H9 (cell line): ENCODE results near the gene PLBD1. TPM values are rescaled to one million over a fixed set of nuclear protein-coding genes. Genes with fewer than 3 reads are reported as not detected.

ENCODE experiments used
- DNase-seq: peaks from one replicate; pipeline ENCODE4 v3.0.0-alpha.2; 2017
- H2AFZ ChIP-seq: one replicate; pipeline ENCODE4 v1.6.1; 2013; ENCODE audit warnings: mild to moderate bottlenecking, low read length, control low read depth, moderate library complexity
- H2AK5ac ChIP-seq: 2 replicates; pipeline ENCODE4 v1.6.1; 2013; ENCODE audit warnings: low read length, control low read depth, mixed read lengths; ENCODE audit not compliant: insufficient read length
- H2BK120ac ChIP-seq: one replicate; pipeline ENCODE4 v1.6.1; 2013; ENCODE audit warnings: low read depth, mild to moderate bottlenecking, low read length, control low read depth, inconsistent platforms; ENCODE audit not compliant: poor library complexity, severe bottlenecking
- H2BK12ac ChIP-seq: 2 replicates; pipeline ENCODE4 v1.6.1; 2013; ENCODE audit warnings: low read length, control low read depth, mixed read lengths, low read depth; ENCODE audit not compliant: insufficient read length
- H2BK15ac ChIP-seq: 2 replicates; pipeline ENCODE4 v1.6.1; 2013; ENCODE audit warnings: low read depth, low read length, control low read depth
- H2BK20ac ChIP-seq: one replicate; pipeline ENCODE4 v1.6.1; 2013; ENCODE audit warnings: low read depth, mild to moderate bottlenecking, low read length, control low read depth, inconsistent platforms; ENCODE audit not compliant: poor library complexity, severe bottlenecking
- H2BK5ac ChIP-seq: 2 replicates; pipeline ENCODE4 v1.6.1; 2013; ENCODE audit warnings: low read length, control low read depth, mixed read lengths; ENCODE audit not compliant: insufficient read length
- H3K14ac ChIP-seq: 2 replicates; pipeline ENCODE4 v1.6.1; 2013; ENCODE audit warnings: low read length, control low read depth; ENCODE audit not compliant: insufficient read depth
- H3K18ac ChIP-seq: 2 replicates; pipeline ENCODE4 v1.6.1; 2013; ENCODE audit warnings: low read depth, mild to moderate bottlenecking, mixed read lengths, low read length, control low read depth; ENCODE audit not compliant: insufficient read length
- H3K23ac ChIP-seq: 2 replicates; pipeline ENCODE4 v1.6.1; 2013; ENCODE audit warnings: low read length, control low read depth, mixed read lengths, low read depth; ENCODE audit not compliant: insufficient read length
- H3K23me2 ChIP-seq: 2 replicates; pipeline ENCODE4 v1.6.1; 2013; ENCODE audit warnings: low read depth, mild to moderate bottlenecking, mixed read lengths, low read length, control low read depth; ENCODE audit not compliant: insufficient read length, poor library complexity, severe bottlenecking
- H3K27ac ChIP-seq: 2 replicates; pipeline ENCODE4 v1.5.1; 2013; ENCODE audit warnings: low read length, control low read depth, mixed read lengths, low read depth; ENCODE audit not compliant: insufficient read length
- H3K27me3 ChIP-seq: 2 replicates; pipeline ENCODE4 v1.6.1; 2013; ENCODE audit warnings: low read length, control low read depth, inconsistent platforms; ENCODE audit not compliant: insufficient read depth
- H3K4ac ChIP-seq: 2 replicates; pipeline ENCODE4 v1.6.1; 2013; ENCODE audit warnings: low read depth, mild to moderate bottlenecking, control low read depth, inconsistent platforms, low read length, moderate library complexity
- H3K4me1 ChIP-seq: 2 replicates; pipeline ENCODE4 v1.6.1; 2013; ENCODE audit warnings: low read length, control low read depth, inconsistent platforms; ENCODE audit not compliant: insufficient read depth
- H3K4me2 ChIP-seq: 2 replicates; pipeline ENCODE4 v1.6.1; 2013; ENCODE audit warnings: low read length, control low read depth, mixed read lengths; ENCODE audit not compliant: insufficient read length, insufficient read depth
- H3K56ac ChIP-seq: 2 replicates; pipeline ENCODE4 v1.6.1; 2013; ENCODE audit warnings: low read depth, mild to moderate bottlenecking, mixed read lengths, low read length, control low read depth; ENCODE audit not compliant: insufficient read length
- H3K79me1 ChIP-seq: 2 replicates; pipeline ENCODE4 v1.6.1; 2013; ENCODE audit warnings: low read depth, mild to moderate bottlenecking, moderate library complexity, low read length, control low read depth, inconsistent platforms; ENCODE audit not compliant: insufficient read depth, poor library complexity, severe bottlenecking
- H3K79me2 ChIP-seq: 2 replicates; pipeline ENCODE4 v1.6.1; 2013; ENCODE audit warnings: low read length, control low read depth, inconsistent platforms; ENCODE audit not compliant: insufficient read depth
- H3K9ac ChIP-seq: 2 replicates; pipeline ENCODE4 v1.6.1; 2013; ENCODE audit warnings: low read length, control low read depth, mixed read lengths; ENCODE audit not compliant: insufficient read length; ENCODE audit errors: extremely low read depth
- H3K9me3 ChIP-seq: one replicate; pipeline ENCODE4 v1.6.1; 2013; ENCODE audit warnings: low read depth, low read length, inconsistent platforms; ENCODE audit not compliant: control insufficient read depth
- H3T11ph ChIP-seq: one replicate; pipeline ENCODE4 v1.6.1; 2013; ENCODE audit warnings: mild to moderate bottlenecking, low read length, control low read depth, inconsistent platforms
- H4K20me1 ChIP-seq: one replicate; pipeline ENCODE4 v1.6.1; 2013; ENCODE audit not compliant: control insufficient read depth, insufficient read length, insufficient read depth
- H4K5ac ChIP-seq: 2 replicates; pipeline ENCODE4 v1.6.1; 2013; ENCODE audit warnings: low read depth, mild to moderate bottlenecking, mixed read lengths, low read length, control low read depth; ENCODE audit not compliant: insufficient read length
- H4K8ac ChIP-seq: replicated peaks from 2 replicates; pipeline ENCODE4 v1.6.1; 2013; ENCODE audit warnings: low read length, control low read depth, mixed read lengths, low read depth; ENCODE audit not compliant: insufficient read length
- H4K91ac ChIP-seq: 2 replicates; pipeline ENCODE4 v1.6.1; 2013; ENCODE audit warnings: low read depth, mild to moderate bottlenecking, moderate library complexity, mixed read lengths, low read length, control low read depth; ENCODE audit not compliant: insufficient read length
- H3K27ac Mint-ChIP-seq, 3 experiments: 2 replicates in 2 of 3; 3 replicates in 1 of 3; pipeline ENCODE4 v1.8.0; 2020 to 2021; ENCODE audit warnings: mixed read lengths in 3 of 3, mild to moderate bottlenecking in 1 of 3, moderate library complexity in 1 of 3
- H3K27me3 Mint-ChIP-seq: 2 replicates; pipeline ENCODE4 v1.8.0; 2021; ENCODE audit warnings: low read depth, mild to moderate bottlenecking, moderate library complexity, mixed read lengths
- H3K36me3 Mint-ChIP-seq, 3 experiments: 2 replicates in 2 of 3; 3 replicates in 1 of 3; pipeline ENCODE4 v1.8.0; 2020 to 2021; ENCODE audit warnings: low read depth in 3 of 3, mixed read lengths in 3 of 3; ENCODE audit not compliant: insufficient read depth in 1 of 3
- H3K4me1 Mint-ChIP-seq, 2 experiments: 2 replicates each; pipeline ENCODE4 v1.8.0; 2020; ENCODE audit warnings: mixed read lengths in 2 of 2
- H3K4me3 Mint-ChIP-seq, 2 experiments: 2 replicates in 1 of 2; 3 replicates in 1 of 2; pipeline ENCODE4 v1.8.0; 2020 to 2021; ENCODE audit warnings: mild to moderate bottlenecking in 2 of 2, mixed read lengths in 2 of 2, moderate library complexity in 1 of 2
- H3K9me3 Mint-ChIP-seq, 2 experiments: 2 replicates in 1 of 2; 3 replicates in 1 of 2; pipeline ENCODE4 v1.8.0; 2020; ENCODE audit warnings: mild to moderate bottlenecking in 2 of 2, mixed read lengths in 2 of 2, moderate library complexity in 1 of 2
- WGBS: extraction: QIAGEN DNeasy Blood & Tissue Kit; methylation state at CpG from one replicate; pipeline ENCODE4 v1.1.7; 2013; ENCODE audit warnings: missing lambda C conversion rate, low lambda C conversion rate, mixed read lengths; ENCODE audit not compliant: insufficient read length; ENCODE audit errors: extremely low coverage; 5-methylcytosine and 5-hydroxymethylcytosine counted together
- total RNA-seq: library from RNA; stranded (reverse); gene quantifications from 2 replicates; pipeline ENCODE4 v1.2.1, GENCODE V29; 2021
- TF ChIP-seq, protein P1 (sequence below): fragments of 200-600 bp; sonication (generic); conservative IDR thresholded peaks from 3 replicates; pipeline ENCODE4 v1.8.0; 2021; ENCODE audit warnings: antibody characterized with exemption, mild to moderate bottlenecking

PLBD1 gene
- total RNA-seq, 1 experiment from 2014 or later = 15.5 TPM

DNA sequence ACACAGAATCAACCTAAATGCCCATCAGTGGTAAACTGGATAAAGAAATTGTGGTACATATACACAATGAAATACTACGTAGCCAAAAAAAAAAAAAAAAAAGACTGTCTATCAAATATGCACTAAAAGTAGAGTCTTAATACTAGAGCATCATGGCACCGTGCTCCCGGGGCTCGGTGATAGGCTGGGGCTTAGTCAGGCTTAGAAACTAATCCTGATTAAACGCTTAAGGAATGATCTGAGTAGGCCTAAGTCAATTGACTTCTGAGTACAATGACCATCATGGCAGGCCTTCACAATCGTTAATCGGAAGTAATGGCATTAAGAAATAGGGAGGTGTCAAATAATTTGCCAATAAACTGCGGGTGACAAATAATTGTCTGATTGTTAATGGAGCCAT is 9.7 kb downstream of the PLBD1 start:
- Histone ChIP-seq H2BK15ac (no peak overlapping the region), H2BK12ac (no peak overlapping the region), H4K5ac (no peak overlapping the region), H3K27me3 (no peaks in the 10 kb centered on the region), H2BK120ac (no peak overlapping the region), H4K8ac (no peak overlapping the region), H3T11ph (no peak overlapping the region), H2BK5ac (no peak overlapping the region), H3K9ac (no peak overlapping the region), H3K27ac (no peak overlapping the region), H3K79me2 (no peaks in the 10 kb centered on the region), H3K14ac (no peak overlapping the region), H2AFZ (no peak overlapping the region), H3K9me3 (no peaks in the 10 kb centered on the region), H3K23ac (no peak overlapping the region), H3K56ac (no peak overlapping the region), H3K79me1 (no peaks in the 10 kb centered on the region), H4K20me1 (no peaks in the 10 kb centered on the region), H2BK20ac (no peak overlapping the region), H3K4ac (no peak overlapping the region), H3K23me2 (no peaks in the 10 kb centered on the region), H3K4me1 (no peaks in the 10 kb centered on the region; the same call in 1 of the 2 replicates), H4K91ac (no peak overlapping the region), H2AK5ac (no peak overlapping the region), H3K18ac (no peak overlapping the region), H3K4me2 (no peak overlapping the region)
- no CpG with 5 or more reads among the region's 8 CpGs for WGBS
- Mint-ChIP-seq H3K27ac (no peak overlapping the region), H3K36me3 (no peaks in the 10 kb centered on the region), H3K27me3 (no peaks in the 10 kb centered on the region), H3K4me1 (peaks cover 0 to 3% of the 10 kb centered on the region in 2 experiments; a peak in 1 of 4 replicates), H3K4me3 (no peak overlapping the region), H3K9me3 (no peaks in the 10 kb centered on the region; a peak in 1 of 5 replicates)
- no peak for DNase-seq
- TF ChIP-seq, protein P1, sequence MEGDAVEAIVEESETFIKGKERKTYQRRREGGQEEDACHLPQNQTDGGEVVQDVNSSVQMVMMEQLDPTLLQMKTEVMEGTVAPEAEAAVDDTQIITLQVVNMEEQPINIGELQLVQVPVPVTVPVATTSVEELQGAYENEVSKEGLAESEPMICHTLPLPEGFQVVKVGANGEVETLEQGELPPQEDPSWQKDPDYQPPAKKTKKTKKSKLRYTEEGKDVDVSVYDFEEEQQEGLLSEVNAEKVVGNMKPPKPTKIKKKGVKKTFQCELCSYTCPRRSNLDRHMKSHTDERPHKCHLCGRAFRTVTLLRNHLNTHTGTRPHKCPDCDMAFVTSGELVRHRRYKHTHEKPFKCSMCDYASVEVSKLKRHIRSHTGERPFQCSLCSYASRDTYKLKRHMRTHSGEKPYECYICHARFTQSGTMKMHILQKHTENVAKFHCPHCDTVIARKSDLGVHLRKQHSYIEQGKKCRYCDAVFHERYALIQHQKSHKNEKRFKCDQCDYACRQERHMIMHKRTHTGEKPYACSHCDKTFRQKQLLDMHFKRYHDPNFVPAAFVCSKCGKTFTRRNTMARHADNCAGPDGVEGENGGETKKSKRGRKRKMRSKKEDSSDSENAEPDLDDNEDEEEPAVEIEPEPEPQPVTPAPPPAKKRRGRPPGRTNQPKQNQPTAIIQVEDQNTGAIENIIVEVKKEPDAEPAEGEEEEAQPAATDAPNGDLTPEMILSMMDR = no peak
